Endodermal cell (in vitro differentiated cells): ENCODE measurements around the gene CTIF. TPM values are rescaled to one million over a fixed set of nuclear protein-coding genes. Genes with fewer than 3 reads are reported as not detected.

Experiments
- DNase-seq: peaks from one replicate; pipeline ENCODE4 v3.0.0-alpha.2; 2017
- H3K27ac ChIP-seq: 2 replicates; pipeline ENCODE4 v1.5.1; 2013; ENCODE audit warnings: mild to moderate bottlenecking, low read depth, low read length, moderate library complexity
- H3K27me3 ChIP-seq: 2 replicates; pipeline ENCODE4 v1.6.1; 2013; ENCODE audit warnings: mild to moderate bottlenecking, low read length, moderate library complexity; ENCODE audit not compliant: insufficient read depth, control insufficient read depth, poor library complexity, severe bottlenecking
- H3K36me3 ChIP-seq: 2 replicates; pipeline ENCODE4 v1.7.0; 2013; ENCODE audit warnings: mild to moderate bottlenecking, low read length, moderate library complexity; ENCODE audit not compliant: control insufficient read depth, insufficient read depth
- H3K4me1 ChIP-seq: one replicate; pipeline ENCODE4 v1.7.0; 2013; ENCODE audit warnings: low read length; ENCODE audit not compliant: control insufficient read depth, insufficient read depth
- H3K4me3 ChIP-seq: 2 replicates; pipeline ENCODE4 v1.5.1; 2013; ENCODE audit warnings: mild to moderate bottlenecking, low read length, moderate library complexity
- H3K9ac ChIP-seq: 2 replicates; pipeline ENCODE4 v1.6.1; 2013; ENCODE audit warnings: mild to moderate bottlenecking, low read length, moderate library complexity; ENCODE audit not compliant: poor library complexity, severe bottlenecking; ENCODE audit errors: extremely low read depth
- H3K9me3 ChIP-seq: 2 replicates; pipeline ENCODE4 v1.6.1; 2013; ENCODE audit warnings: mild to moderate bottlenecking, low read length, moderate library complexity; ENCODE audit not compliant: control insufficient read depth
- H3K27ac Mint-ChIP-seq: 2 replicates; pipeline ENCODE4 v1.8.0; 2020; ENCODE audit warnings: mixed read lengths
- H3K27me3 Mint-ChIP-seq: 2 replicates; pipeline ENCODE4 v1.8.0; 2021; ENCODE audit warnings: mild to moderate bottlenecking, mixed read lengths; ENCODE audit not compliant: insufficient read depth
- H3K36me3 Mint-ChIP-seq: 2 replicates; pipeline ENCODE4 v1.8.0; 2020; ENCODE audit warnings: low read depth, mixed read lengths
- H3K4me1 Mint-ChIP-seq: 2 replicates; pipeline ENCODE4 v1.8.0; 2020; ENCODE audit warnings: mixed read lengths
- H3K4me3 Mint-ChIP-seq: 2 replicates; pipeline ENCODE4 v1.8.0; 2020; ENCODE audit warnings: mild to moderate bottlenecking, moderate library complexity, mixed read lengths
- H3K9me3 Mint-ChIP-seq: 2 replicates; pipeline ENCODE4 v1.8.0; 2020; ENCODE audit warnings: mild to moderate bottlenecking, mixed read lengths
- WGBS, 2 experiments: methylation state at CpG; one replicate each; pipeline versions ENCODE4 v1.1.5 to v1.1.7; 2013; ENCODE audit warnings: missing lambda C conversion rate in 2 of 2, mixed read lengths in 1 of 2; ENCODE audit not compliant: insufficient coverage in 1 of 2, insufficient read length in 1 of 2; 5-methylcytosine and 5-hydroxymethylcytosine counted together
- total RNA-seq, 2 donors: library from RNA; stranded (reverse); fragmentation: NEBNext Ultra II Directional in 1 of 2; extraction: Animal tissue kit (Norgen Biotek cat#: 25700) in 1 of 2; gene quantifications; 2 replicates in 1 of 2; 3 replicates in 1 of 2; pipeline ENCODE4 v1.2.1, GENCODE V29; 2021
- TF ChIP-seq, protein P1 (sequence below): fragments of 200-600 bp; sonication (generic); conservative IDR thresholded peaks from 2 replicates; pipeline ENCODE4 v1.5.0; 2021; ENCODE audit warnings: antibody characterized with exemption, mild to moderate bottlenecking

Gene CTIF
- total RNA-seq, 2 donors from 2014 or later: 33.8 to 41.6 TPM

DNA sequence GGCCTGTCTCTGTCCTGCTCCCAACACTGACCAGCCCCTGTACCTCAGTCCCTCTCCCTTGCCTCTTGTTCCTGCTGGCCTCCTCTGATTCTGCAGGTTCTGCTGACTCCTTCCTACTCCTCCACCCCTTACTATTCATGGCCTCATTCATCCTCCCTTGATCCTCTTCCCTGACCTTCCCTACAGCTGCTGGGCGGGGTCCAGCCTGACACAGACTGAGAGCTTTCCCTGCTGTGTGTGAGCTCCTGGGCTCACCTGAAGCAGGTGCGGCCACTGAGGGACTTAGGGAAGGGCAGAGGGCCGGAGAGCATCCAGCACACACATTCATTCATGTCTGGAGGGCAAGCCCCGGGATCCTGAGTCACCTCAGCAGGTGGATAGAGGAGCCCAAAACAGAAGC lies 185.6 kb downstream of the CTIF start:
- no peaks in the 10 kb centered on the region for H3K27me3 ChIP-seq
- no peak overlapping the region for H3K4me3 ChIP-seq
- Mint-ChIP-seq H3K4me1 (peaks cover 5% of the 10 kb centered on the region), H3K9me3 (no peaks in the 10 kb centered on the region), H3K36me3 (peaks cover 5% of the 10 kb centered on the region), H3K27ac (peak overlapping the region; percentile 38), H3K4me3 (no peak overlapping the region), H3K27me3 (no peaks in the 10 kb centered on the region)
- H3K9me3 ChIP-seq: no peaks in the 10 kb centered on the region
- no peak overlapping the region for H3K9ac ChIP-seq
- H3K4me1 ChIP-seq: peaks cover 7% of the 10 kb centered on the region
- peaks cover under 1% of the 10 kb centered on the region for H3K36me3 ChIP-seq
- TF ChIP-seq, protein P1, sequence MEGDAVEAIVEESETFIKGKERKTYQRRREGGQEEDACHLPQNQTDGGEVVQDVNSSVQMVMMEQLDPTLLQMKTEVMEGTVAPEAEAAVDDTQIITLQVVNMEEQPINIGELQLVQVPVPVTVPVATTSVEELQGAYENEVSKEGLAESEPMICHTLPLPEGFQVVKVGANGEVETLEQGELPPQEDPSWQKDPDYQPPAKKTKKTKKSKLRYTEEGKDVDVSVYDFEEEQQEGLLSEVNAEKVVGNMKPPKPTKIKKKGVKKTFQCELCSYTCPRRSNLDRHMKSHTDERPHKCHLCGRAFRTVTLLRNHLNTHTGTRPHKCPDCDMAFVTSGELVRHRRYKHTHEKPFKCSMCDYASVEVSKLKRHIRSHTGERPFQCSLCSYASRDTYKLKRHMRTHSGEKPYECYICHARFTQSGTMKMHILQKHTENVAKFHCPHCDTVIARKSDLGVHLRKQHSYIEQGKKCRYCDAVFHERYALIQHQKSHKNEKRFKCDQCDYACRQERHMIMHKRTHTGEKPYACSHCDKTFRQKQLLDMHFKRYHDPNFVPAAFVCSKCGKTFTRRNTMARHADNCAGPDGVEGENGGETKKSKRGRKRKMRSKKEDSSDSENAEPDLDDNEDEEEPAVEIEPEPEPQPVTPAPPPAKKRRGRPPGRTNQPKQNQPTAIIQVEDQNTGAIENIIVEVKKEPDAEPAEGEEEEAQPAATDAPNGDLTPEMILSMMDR: no peak
- H3K27ac ChIP-seq: no peak overlapping the region
- WGBS, 2 experiments: 91 to 94% methylated on average over 2 to 4 of the region's 4 CpGs
- DNase-seq: no peak

DNA sequence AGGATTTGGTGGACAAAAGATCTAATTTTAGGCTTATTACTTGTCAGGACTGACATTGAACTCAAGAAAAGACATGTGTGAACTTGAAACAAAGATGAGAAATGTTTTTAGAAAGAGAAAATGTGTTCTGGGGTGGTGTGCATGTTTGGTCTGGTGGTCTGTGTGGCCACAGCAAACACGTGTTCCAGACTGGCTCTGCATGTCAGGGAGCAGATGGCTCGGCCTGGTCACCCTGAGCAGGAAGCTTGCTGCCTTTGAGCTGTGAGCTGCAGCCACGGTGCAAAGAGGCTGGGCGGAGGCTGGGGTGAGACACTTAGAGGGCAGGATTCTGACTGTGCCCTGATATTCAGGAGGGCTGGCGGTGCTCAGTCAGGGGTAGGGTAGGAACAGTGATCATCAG lies 186.1 kb downstream of the CTIF start:
- H3K9me3 Mint-ChIP-seq: no peaks in the 10 kb centered on the region
- H3K27me3 Mint-ChIP-seq: no peaks in the 10 kb centered on the region
- H3K4me3 ChIP-seq: no peak overlapping the region
- no peak overlapping the region for H3K4me3 Mint-ChIP-seq
- H3K9ac ChIP-seq: no peak overlapping the region
- H3K9me3 ChIP-seq: no peaks in the 10 kb centered on the region
- H3K27me3 ChIP-seq: no peaks in the 10 kb centered on the region
- no peak for DNase-seq
- peaks cover 3% of the 10 kb centered on the region for H3K36me3 Mint-ChIP-seq
- no peaks in the 10 kb centered on the region for H3K36me3 ChIP-seq
- H3K27ac Mint-ChIP-seq: no peak overlapping the region
- peaks cover 5% of the 10 kb centered on the region for H3K4me1 Mint-ChIP-seq
- TF ChIP-seq, protein P1: no peak
- H3K4me1 ChIP-seq: peaks cover 7% of the 10 kb centered on the region
- WGBS, 2 experiments: 93 to 95% methylated on average over 5 of the region's 5 CpGs
- H3K27ac ChIP-seq: no peak overlapping the region

DNA sequence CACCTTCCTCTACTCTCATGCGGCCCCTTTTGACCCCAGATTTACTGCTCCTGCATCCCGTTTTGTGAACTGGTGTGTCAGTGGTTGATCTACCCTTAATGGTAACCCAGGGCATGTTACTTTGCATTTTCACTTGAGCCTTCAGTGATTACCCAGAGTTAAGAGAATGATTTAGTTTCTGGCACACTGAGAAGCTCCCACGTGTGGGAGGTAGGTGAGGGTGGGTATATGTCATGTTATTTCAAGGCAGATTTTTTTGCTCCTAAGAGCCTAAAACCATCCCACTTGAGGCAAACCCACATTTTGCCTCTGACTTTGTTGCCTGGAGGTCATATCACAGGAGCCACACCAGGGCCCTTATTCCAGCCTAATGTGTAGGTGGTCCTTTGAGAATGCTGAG lies 186.7 kb downstream of the CTIF start:
- DNase-seq: no peak
- TF ChIP-seq, protein P1: no peak
- Mint-ChIP-seq H3K4me1 (peaks cover 5% of the 10 kb centered on the region), H3K4me3 (no peak overlapping the region), H3K27ac (no peak overlapping the region), H3K9me3 (no peaks in the 10 kb centered on the region), H3K27me3 (no peaks in the 10 kb centered on the region), H3K36me3 (peaks cover 3% of the 10 kb centered on the region)
- H3K36me3 ChIP-seq: no peaks in the 10 kb centered on the region
- no peaks in the 10 kb centered on the region for H3K27me3 ChIP-seq
- WGBS, 2 experiments: 93 to 100% methylated on average over 2 to 3 of the region's 3 CpGs
- H3K27ac ChIP-seq: no peak overlapping the region
- H3K4me1 ChIP-seq: peaks cover 7% of the 10 kb centered on the region
- H3K9ac ChIP-seq: no peak overlapping the region
- no peak overlapping the region for H3K4me3 ChIP-seq
- no peaks in the 10 kb centered on the region for H3K9me3 ChIP-seq
